Activated T-helper 1 cell treated with anti-CD3 and anti-CD28 coated beads, Interleukin-12 subunit alpha, Interleukin-12 subunit beta, Interleukin-2, Interleukin-4 antibody, amounts not matched to agents 30 ng/mL and 10 ng/mL and 1 ng/mL, durations not matched to agents 14 hours and 24 hours and 36 hours (primary cell): Measurements from ENCODE around the gene CXorf58. TPM values are rescaled to one million over a fixed set of nuclear protein-coding genes. Genes with fewer than 3 reads are reported as not detected.

Source experiments
- DNase-seq: peaks from one replicate; pipeline ENCODE4 v3.0.0; 2021; ENCODE audit warnings: low spot score
- H3K27ac Mint-ChIP-seq: one replicate; pipeline ENCODE4 v1.8.0; 2021; ENCODE audit warnings: mild to moderate bottlenecking, mixed read lengths
- H3K27me3 Mint-ChIP-seq: one replicate; pipeline ENCODE4 v1.8.0; 2022; ENCODE audit warnings: mild to moderate bottlenecking, moderate library complexity, mixed read lengths; ENCODE audit not compliant: insufficient read depth
- H3K36me3 Mint-ChIP-seq: one replicate; pipeline ENCODE4 v1.8.0; 2021; ENCODE audit warnings: low read depth, mixed read lengths
- H3K4me1 Mint-ChIP-seq: one replicate; pipeline ENCODE4 v1.8.0; 2021; ENCODE audit warnings: low read depth, mixed read lengths
- H3K4me3 Mint-ChIP-seq: one replicate; pipeline ENCODE4 v1.8.0; 2021; ENCODE audit warnings: mild to moderate bottlenecking, moderate library complexity, mixed read lengths
- H3K9me3 Mint-ChIP-seq: one replicate; pipeline ENCODE4 v1.8.0; 2021; ENCODE audit warnings: mixed read lengths
- intact Hi-C: fragments of 100-400 bp; cut with micrococcal nuclease; formaldehyde crosslinking; loops from one replicate; pipeline ENCODE4 v1.15.1; 2024
- total RNA-seq: library from RNA; stranded (reverse); gene quantifications from 2 replicates; pipeline ENCODE4 v1.2.3, GENCODE V29; 2022

CXorf58 gene
- total RNA-seq, 1 donor from 2014 or later, result not detected

- Mint-ChIP-seq H3K4me3 (peak overlapping the region; percentile 69), H3K27ac (peak overlapping the region; percentile 84), H3K9me3 (no peaks in the 10 kb centered on the region), H3K4me1 (peaks cover 13% of the 10 kb centered on the region), H3K36me3 (no peaks in the 10 kb centered on the region), H3K27me3 (no peaks in the 10 kb centered on the region)
- no peak for DNase-seq
- intact Hi-C loops, result loop anchor here (1.0 to 10.0 kb wide), 6 partner anchors 45 to 334 kb away; partner anchors contain the start of gene PRDX4
Observed at GRCh38 chrX:23908219-23909004, 606 bp downstream of the CXorf58 start.

DNA sequence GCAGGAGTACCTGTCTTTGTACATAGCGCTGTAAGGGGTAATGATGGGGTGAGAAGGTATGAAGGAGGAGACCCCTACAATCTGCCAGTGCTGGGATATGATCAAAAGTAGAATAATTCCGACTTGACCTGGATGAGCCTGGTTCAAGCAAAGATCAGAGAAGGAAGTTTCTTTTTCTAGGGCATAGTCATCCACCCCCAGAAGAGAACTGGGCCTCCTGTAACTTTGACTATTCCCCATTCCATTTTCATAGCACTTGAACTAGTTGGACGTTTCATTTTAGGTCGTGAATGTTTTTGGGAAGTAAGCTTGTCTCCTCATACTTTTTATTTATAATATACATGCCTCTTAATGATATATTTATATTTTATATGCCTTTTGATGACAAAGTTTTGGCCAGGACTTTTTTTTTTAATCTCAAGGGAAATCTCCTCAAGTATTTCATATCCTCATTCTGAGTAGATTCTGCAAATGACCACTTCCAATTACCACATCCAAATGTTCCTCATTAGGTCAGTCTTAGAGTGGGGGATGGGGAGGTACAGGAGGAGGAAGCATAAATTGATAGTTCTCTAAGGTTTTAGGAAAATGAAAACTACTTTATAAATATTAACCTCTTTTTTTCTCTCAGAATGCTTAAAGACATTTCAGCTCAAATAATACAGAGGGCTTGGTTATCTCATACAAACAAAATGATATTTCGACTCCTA lies 3.5 kb downstream of the CXorf58 start:
- no peaks in the 10 kb centered on the region for H3K27me3 Mint-ChIP-seq
- peaks cover 8% of the 10 kb centered on the region for H3K4me1 Mint-ChIP-seq
- no peaks in the 10 kb centered on the region for H3K36me3 Mint-ChIP-seq
- no peak overlapping the region for H3K4me3 Mint-ChIP-seq
- no peaks in the 10 kb centered on the region for H3K9me3 Mint-ChIP-seq
- no peak for DNase-seq
- intact Hi-C loops, result no loop called here
- H3K27ac Mint-ChIP-seq, result no peak overlapping the region

GRCh38 chrX:23919148-23919547 lies 11.3 kb downstream of the CXorf58 start:
- Mint-ChIP-seq H3K36me3 (peaks cover 8% of the 10 kb centered on the region), H3K27me3 (no peaks in the 10 kb centered on the region), H3K9me3 (peaks cover 5% of the 10 kb centered on the region), H3K4me1 (peaks cover 7% of the 10 kb centered on the region), H3K4me3 (no peak overlapping the region), H3K27ac (no peak overlapping the region)
- no peak for DNase-seq
- intact Hi-C loops, result no loop called here

GRCh38 chrX:23919706-23920320 lies 12.0 kb downstream of the CXorf58 start:
- Mint-ChIP-seq H3K4me1 (peaks cover 7% of the 10 kb centered on the region), H3K9me3 (peaks cover 5% of the 10 kb centered on the region), H3K4me3 (no peak overlapping the region), H3K27ac (no peak overlapping the region), H3K27me3 (no peaks in the 10 kb centered on the region), H3K36me3 (peaks cover 8% of the 10 kb centered on the region)
- intact Hi-C loops, result no loop called here
- no peak for DNase-seq

DNA sequence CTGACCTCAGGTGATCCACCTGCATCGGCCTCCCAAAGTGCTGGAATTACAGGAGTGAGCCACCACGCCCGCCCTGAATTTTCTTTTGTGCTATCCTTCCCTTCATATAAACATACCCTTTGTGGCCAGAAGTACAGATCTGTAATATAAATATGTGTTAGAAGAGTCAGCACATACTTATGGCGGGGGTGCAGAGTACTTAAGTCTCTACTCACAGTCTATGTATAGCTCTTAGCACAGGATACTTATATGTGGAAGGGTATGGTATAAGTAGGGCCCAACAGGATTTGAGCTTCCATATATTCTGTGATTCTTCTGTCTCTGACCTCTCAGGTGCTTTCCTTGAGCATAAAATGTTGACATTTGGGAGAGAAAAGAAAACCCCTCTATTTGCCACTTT lies 18.2 kb downstream of the CXorf58 start:
- intact Hi-C loops, result no loop called here
- H3K9me3 Mint-ChIP-seq, result no peaks in the 10 kb centered on the region
- no peak overlapping the region for H3K4me3 Mint-ChIP-seq
- no peak overlapping the region for H3K27ac Mint-ChIP-seq
- H3K4me1 Mint-ChIP-seq, result peaks cover 3% of the 10 kb centered on the region
- H3K27me3 Mint-ChIP-seq, result no peaks in the 10 kb centered on the region
- peaks cover 3% of the 10 kb centered on the region for H3K36me3 Mint-ChIP-seq
- no peak for DNase-seq

GRCh38 chrX:23930894-23931604 lies 23.2 kb downstream of the CXorf58 start:
- DNase-seq, result no peak
- no peaks in the 10 kb centered on the region for H3K9me3 Mint-ChIP-seq
- no peaks in the 10 kb centered on the region for H3K27me3 Mint-ChIP-seq
- intact Hi-C loops, result no loop called here
- peak overlapping the region; percentile 61 for H3K27ac Mint-ChIP-seq
- H3K36me3 Mint-ChIP-seq, result no peaks in the 10 kb centered on the region
- peaks cover 17% of the 10 kb centered on the region for H3K4me1 Mint-ChIP-seq
- peak overlapping the region; percentile 53 for H3K4me3 Mint-ChIP-seq

GRCh38 chrX:23932046-23932445 lies 24.2 kb downstream of the CXorf58 start:
- Mint-ChIP-seq H3K27ac (no peak overlapping the region), H3K36me3 (no peaks in the 10 kb centered on the region), H3K4me1 (peaks cover 17% of the 10 kb centered on the region), H3K9me3 (no peaks in the 10 kb centered on the region), H3K27me3 (no peaks in the 10 kb centered on the region), H3K4me3 (no peak overlapping the region)
- DNase-seq, result no peak
- intact Hi-C loops, result no loop called here

DNA sequence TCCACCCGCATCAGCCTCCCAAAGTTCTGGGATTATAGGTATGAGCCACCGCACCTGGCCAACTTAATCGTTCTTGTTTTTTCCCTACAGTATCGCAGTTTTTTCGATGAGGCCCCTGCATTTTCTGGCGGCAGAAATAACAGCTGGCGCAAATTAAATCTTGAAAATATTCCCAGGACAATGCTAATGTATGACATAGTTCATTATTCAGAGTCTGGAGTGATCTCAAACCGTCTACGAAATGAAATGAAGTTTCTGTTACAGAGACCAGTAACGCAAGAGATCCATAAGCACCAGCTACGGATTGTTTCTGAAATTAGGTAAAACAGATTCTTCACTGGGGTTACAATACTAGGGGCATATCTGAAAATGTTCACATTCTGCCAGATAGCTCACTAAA lies 27.3 kb downstream of the CXorf58 start:
- Mint-ChIP-seq H3K36me3 (no peaks in the 10 kb centered on the region), H3K27me3 (no peaks in the 10 kb centered on the region), H3K4me3 (no peak overlapping the region), H3K9me3 (no peaks in the 10 kb centered on the region), H3K4me1 (peaks cover 17% of the 10 kb centered on the region), H3K27ac (no peak overlapping the region)
- no peak for DNase-seq
- intact Hi-C loops, result no loop called here

GRCh38 chrX:23936180-23936579 lies 28.4 kb downstream of the CXorf58 start:
- Mint-ChIP-seq H3K4me3 (no peak overlapping the region), H3K9me3 (no peaks in the 10 kb centered on the region)

DNA sequence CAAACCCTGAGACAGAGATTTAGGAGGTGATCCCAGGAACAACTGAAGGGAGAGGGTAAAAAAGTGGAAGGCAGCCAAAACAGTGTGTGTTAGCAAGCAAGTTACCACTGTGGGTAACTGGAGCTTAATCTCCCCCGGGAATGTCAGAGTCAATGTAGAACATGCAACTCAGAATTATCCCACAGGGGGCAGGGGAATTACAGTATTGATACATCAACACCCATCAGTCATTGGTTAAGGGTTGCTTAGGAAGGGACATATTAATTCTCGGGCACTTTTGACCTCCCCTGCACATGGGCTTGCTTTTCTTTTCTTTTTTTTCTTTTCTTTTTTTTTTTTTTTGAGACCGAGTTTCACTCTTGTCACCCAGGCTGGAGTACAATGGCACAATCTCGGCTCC lies 29.3 kb downstream of the CXorf58 start:
- intact Hi-C loops, result no loop called here
- Mint-ChIP-seq H3K27ac (no peak overlapping the region), H3K36me3 (no peaks in the 10 kb centered on the region), H3K9me3 (no peaks in the 10 kb centered on the region), H3K4me3 (no peak overlapping the region), H3K4me1 (peaks cover 4% of the 10 kb centered on the region), H3K27me3 (no peaks in the 10 kb centered on the region)
- no peak for DNase-seq

More at GRCh38 chrX:23936180-23936579, 28.4 kb downstream of the CXorf58 start:
- Mint-ChIP-seq H3K4me1 (peaks cover 12% of the 10 kb centered on the region), H3K27ac (no peak overlapping the region), H3K27me3 (no peaks in the 10 kb centered on the region), H3K36me3 (no peaks in the 10 kb centered on the region)
- intact Hi-C loops, result no loop called here
- no peak for DNase-seq

DNA sequence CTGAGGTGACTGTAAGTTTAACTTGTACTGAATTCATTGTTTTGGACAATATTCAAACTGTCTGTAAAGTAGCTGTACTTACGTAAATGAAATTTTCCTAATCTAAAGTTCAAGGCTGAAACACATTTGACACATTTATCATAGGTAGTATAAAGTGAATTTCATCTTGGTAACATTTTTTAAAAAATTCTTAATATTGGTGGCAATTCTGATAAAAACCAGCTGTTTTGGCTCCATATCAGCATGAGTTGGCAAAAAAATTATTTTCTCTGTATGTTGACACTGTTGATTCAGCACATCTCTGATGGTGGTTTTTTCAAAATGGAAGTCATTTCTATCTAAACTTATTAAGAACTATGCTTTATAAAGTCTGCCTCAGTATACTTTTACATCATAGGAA lies 30.9 kb downstream of the CXorf58 start:
- H3K4me1 Mint-ChIP-seq, result no peaks in the 10 kb centered on the region
- no peaks in the 10 kb centered on the region for H3K27me3 Mint-ChIP-seq
- no peaks in the 10 kb centered on the region for H3K36me3 Mint-ChIP-seq
- H3K27ac Mint-ChIP-seq, result no peak overlapping the region
- intact Hi-C loops, result no loop called here
- H3K4me3 Mint-ChIP-seq, result no peak overlapping the region
- no peak for DNase-seq
- no peaks in the 10 kb centered on the region for H3K9me3 Mint-ChIP-seq

DNA sequence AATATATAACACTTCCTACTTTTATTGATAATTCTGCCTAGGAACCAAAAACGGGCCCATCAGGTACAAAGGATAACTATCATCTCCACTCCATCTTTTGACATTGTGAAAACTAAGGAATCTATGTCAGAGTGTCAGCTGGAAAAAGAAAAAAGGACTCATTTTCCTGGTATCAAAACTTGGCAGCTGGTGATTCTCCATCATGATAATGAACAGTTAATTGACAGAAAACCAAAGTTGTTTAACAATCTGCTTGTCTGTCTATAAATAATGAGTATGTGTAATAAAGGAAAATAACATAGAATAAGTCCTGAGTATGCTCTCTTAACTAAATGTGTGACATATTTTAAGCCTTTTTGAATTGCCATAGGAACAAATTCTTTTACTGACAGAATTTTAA lies 31.4 kb downstream of the CXorf58 start:
- Mint-ChIP-seq H3K27ac (no peak overlapping the region), H3K4me3 (no peak overlapping the region), H3K4me1 (no peaks in the 10 kb centered on the region), H3K9me3 (no peaks in the 10 kb centered on the region), H3K27me3 (no peaks in the 10 kb centered on the region), H3K36me3 (no peaks in the 10 kb centered on the region)
- no peak for DNase-seq
- intact Hi-C loops, result no loop called here
